GM12865 (cell line): ENCODE measurements around the gene GPC5.
"Not testable (repeated sequence)": the region's sequence is repeated elsewhere in the genome, so short reads cannot be mapped to it uniquely, and the experiment has no call there.

ENCODE experiments used
- DNase-seq: peaks from one replicate; pipeline ENCODE4 v3.0.0; 2010; ENCODE audit warnings: low read depth
- H3K4me3 ChIP-seq: 2 replicates; pipeline ENCODE4 v1.5.1; 2011; ENCODE audit warnings: mild to moderate bottlenecking, low read depth, low read length, control low read depth
- TF ChIP-seq, protein P1 (sequence below): IDR thresholded peaks from 2 replicates; pipeline ENCODE4 v1.5.1; 2011; ENCODE audit warnings: low read length, control low read depth, low read depth, inconsistent platforms; ENCODE audit not compliant: insufficient read depth; ENCODE audit errors: missing control alignments

Gene GPC5

DNA sequence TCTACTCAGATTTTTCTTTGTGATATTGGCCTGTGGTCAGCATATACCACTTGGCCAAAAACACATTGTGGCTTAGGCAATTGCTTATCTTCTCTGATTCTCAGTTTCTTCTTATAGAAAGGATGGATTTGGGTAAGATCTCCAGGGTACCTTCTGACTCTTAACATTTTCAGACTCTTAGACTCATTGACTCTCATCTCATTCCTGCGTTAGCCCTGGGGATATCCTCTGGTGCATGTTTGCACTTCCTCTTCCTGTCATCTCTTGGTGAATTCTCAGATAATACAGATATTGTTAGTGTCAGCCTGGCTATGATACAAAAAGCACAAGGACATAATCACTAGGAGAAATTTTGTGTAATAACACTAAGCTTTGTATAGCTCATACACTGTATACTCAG is 1335.6 kb downstream of the GPC5 start:
- H3K4me3 ChIP-seq: no peak overlapping the region
- DNase-seq: no peak
- TF ChIP-seq, protein P1, sequence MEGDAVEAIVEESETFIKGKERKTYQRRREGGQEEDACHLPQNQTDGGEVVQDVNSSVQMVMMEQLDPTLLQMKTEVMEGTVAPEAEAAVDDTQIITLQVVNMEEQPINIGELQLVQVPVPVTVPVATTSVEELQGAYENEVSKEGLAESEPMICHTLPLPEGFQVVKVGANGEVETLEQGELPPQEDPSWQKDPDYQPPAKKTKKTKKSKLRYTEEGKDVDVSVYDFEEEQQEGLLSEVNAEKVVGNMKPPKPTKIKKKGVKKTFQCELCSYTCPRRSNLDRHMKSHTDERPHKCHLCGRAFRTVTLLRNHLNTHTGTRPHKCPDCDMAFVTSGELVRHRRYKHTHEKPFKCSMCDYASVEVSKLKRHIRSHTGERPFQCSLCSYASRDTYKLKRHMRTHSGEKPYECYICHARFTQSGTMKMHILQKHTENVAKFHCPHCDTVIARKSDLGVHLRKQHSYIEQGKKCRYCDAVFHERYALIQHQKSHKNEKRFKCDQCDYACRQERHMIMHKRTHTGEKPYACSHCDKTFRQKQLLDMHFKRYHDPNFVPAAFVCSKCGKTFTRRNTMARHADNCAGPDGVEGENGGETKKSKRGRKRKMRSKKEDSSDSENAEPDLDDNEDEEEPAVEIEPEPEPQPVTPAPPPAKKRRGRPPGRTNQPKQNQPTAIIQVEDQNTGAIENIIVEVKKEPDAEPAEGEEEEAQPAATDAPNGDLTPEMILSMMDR: no peak

DNA sequence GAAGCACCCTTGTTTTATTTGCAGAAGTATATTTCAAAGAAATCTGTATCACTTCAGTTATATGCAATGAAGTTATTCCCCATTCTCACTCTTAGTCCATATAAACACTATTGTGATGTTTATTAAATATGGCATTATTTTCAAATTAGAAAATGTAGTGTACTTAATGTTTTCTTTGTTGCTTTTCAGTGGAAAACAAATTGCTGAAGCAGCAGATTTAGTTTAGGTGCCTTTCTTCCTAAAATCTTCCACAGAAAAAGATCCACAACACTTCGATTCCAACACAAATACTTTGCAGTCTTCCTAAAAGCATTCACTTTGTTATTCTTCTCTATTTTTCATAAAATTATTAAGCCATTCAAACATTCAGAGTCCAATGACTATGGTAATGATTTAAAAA is 1336.1 kb downstream of the GPC5 start:
- DNase-seq: no peak
- TF ChIP-seq, protein P1: no peak
- no peak overlapping the region for H3K4me3 ChIP-seq

DNA sequence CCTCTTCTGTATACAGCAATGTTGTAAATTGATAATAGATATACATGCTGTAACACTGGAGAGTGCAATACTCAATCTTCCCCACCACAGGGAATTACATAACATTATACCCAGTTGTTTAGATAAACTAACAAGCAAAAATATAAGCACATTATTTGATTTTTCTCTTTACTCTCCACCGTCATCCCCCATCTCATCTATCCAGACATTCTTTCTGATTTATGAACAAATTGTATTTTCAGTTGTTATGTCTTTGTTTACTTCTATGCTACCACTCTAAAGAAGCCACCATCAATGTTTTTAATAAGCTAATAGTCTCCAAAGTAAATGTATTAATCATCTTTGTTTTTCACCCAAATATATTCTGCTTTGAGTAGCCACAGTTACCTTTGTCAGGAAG is 1337.5 kb downstream of the GPC5 start:
- no peak overlapping the region for H3K4me3 ChIP-seq
- TF ChIP-seq, protein P1: no peak
- DNase-seq: no peak

DNA sequence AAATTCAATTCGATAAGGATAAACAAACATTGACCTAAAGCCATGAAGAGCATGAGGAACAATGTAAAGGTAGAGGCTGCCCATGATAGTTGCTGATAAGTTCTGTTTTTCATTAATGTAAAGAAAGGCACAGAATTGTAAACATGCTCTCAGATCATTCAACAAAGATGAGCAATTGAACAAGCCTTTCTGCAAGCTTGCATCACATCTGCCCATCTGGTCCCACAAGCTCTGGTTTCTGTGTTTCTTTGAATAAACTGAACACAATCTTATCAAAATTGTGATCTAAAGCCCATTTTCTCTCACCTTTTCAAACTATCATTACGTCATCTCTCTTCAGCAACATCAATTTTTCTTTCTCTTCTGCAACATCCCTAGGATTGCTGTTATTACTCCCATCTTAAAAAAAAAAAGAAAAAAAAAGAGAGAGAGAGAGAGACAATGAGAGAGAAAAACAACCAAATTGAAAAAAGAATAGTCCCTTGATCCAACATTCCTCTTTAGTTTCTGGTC is 1340.9 kb downstream of the GPC5 start:
- TF ChIP-seq, protein P1: no peak
- no peak overlapping the region for H3K4me3 ChIP-seq
- DNase-seq: no peak

DNA sequence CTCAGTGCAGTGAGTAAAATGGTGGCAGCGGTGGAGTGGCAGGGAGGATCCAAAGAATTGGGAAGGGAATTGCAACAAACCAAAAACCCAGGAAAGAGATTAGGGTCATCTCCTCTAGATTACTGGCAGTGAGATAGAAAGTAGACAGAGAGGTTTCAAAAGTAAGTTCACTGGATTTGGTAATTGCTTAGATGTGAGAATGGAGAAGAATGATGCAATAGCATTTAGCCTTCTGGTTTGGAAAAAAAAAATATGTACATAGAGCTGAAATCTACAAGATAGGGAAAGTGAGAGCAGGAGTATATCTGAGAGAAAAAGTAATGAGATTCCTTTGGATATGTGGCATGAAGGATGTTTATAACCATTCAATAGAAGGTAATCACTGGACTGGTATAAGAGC is 1345.6 kb downstream of the GPC5 start:
- TF ChIP-seq, protein P1: no peak
- H3K4me3 ChIP-seq: no peak overlapping the region
- no peak for DNase-seq

DNA sequence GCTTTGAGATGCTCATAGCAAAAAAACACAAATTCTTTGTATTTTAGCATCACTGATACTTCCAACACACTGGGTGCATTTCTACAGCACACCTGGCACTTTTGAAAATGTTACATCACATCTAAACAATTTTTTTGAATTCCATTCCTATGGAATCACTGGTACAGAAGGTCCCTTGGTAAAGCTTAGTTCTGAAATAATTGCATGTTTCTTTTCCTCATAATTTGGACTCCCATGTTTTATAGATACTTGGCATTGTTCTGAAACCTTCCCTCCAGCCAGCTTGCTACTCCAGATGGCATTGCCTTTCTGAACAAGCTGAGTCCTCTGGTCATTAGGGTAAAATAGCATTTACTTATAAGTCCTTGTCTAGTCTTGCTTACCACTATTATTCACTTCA is 1346.8 kb downstream of the GPC5 start:
- DNase-seq: no peak
- H3K4me3 ChIP-seq: no peak overlapping the region

DNA sequence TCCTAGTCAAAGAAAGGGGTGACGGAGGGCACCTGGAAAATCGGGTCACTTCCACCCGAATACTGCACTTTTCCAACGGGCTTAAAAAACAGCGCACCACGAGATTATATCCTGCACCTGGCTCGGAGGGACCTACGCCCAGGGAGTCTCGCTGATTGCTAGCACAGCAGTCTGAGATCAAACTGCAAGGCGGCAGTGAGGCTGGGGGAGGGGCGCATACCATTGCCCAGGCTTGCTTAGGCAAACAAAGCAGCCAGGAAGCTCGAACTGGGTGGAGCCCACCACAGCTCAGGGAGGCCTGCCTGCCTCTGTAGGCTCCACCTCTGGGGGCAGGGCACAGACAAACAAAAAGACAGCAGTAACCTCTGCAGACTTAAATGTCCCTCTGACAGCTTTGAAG is 1354.3 kb downstream of the GPC5 start:
- H3K4me3 ChIP-seq, DNase-seq: not testable (repeated sequence)

More for the DNA sequence above, 1346.8 kb downstream of the GPC5 start:
- TF ChIP-seq, protein P1: no peak
